Activated CD4-positive, alpha-beta T cell treated with anti-CD3 and anti-CD28 coated beads, Interleukin-2, amount 50 U/mL, for 48 hours (primary cell): Measurements from ENCODE around the gene CAMKK2.
A peak's percentile ranks its signal among the peaks of the same experiment; 100 is the strongest.
"Not testable (repeated sequence)": the region's sequence is repeated elsewhere in the genome, so short reads cannot be mapped to it uniquely, and the experiment has no call there.

Source experiments
- DNase-seq, 2 experiments: peaks; one replicate each; pipeline ENCODE4 v3.0.0-alpha.2; 2020

CAMKK2 gene

GRCh38 chr12:121296618-121297434, at the start of gene CAMKK2:
Gene CAMKK2 (minus strand): TSS chr12:121296709. CDS start chr12:121274526, 22,183 bp downstream.
- DNase-seq: peak; percentile 82 to 85

- no peak for DNase-seq
Measured at GRCh38 chr12:121345151-121345815, 48.8 kb upstream of the CAMKK2 start.

GRCh38 chr12:121344506-121344905, 48.0 kb upstream of the CAMKK2 start:
- DNase-seq: no peak

GRCh38 chr12:121337416-121337815, 40.9 kb upstream of the CAMKK2 start:
- DNase-seq: no peak

- DNase-seq: no peak
Measured at GRCh38 chr12:121334513-121335343, 38.2 kb upstream of the CAMKK2 start.

- no peak for DNase-seq
Measured at GRCh38 chr12:121333747-121334146, 37.2 kb upstream of the CAMKK2 start.

GRCh38 chr12:121331248-121331647, 34.7 kb upstream of the CAMKK2 start:
- no peak for DNase-seq

- no peak for DNase-seq
Measured at GRCh38 chr12:121330692-121331091, 34.2 kb upstream of the CAMKK2 start.

GRCh38 chr12:121330195-121330594, 33.7 kb upstream of the CAMKK2 start:
- no peak for DNase-seq

- no peak for DNase-seq
Measured at GRCh38 chr12:121328620-121329019, 32.1 kb upstream of the CAMKK2 start.

GRCh38 chr12:121326996-121327674, 30.6 kb upstream of the CAMKK2 start:
- DNase-seq: no peak

- DNase-seq: no peak
Measured at GRCh38 chr12:121325922-121326396, 29.4 kb upstream of the CAMKK2 start.

- DNase-seq: no peak
Measured at GRCh38 chr12:121323908-121324307, 27.4 kb upstream of the CAMKK2 start.

GRCh38 chr12:121318121-121318520, 21.6 kb upstream of the CAMKK2 start:
- no peak for DNase-seq

GRCh38 chr12:121314431-121314830, 17.9 kb upstream of the CAMKK2 start:
- DNase-seq: no peak

- DNase-seq: not testable (repeated sequence)
Measured at GRCh38 chr12:121310231-121310630, 13.7 kb upstream of the CAMKK2 start.

- DNase-seq: not testable (repeated sequence)
Measured at GRCh38 chr12:121307397-121307796, 10.9 kb upstream of the CAMKK2 start.

GRCh38 chr12:121304306-121304705, 7.8 kb upstream of the CAMKK2 start:
- DNase-seq: no peak

GRCh38 chr12:121301876-121302275, 5.4 kb upstream of the CAMKK2 start:
- DNase-seq: no peak

- no peak for DNase-seq
Measured at GRCh38 chr12:121300083-121300819, 3.7 kb upstream of the CAMKK2 start.

- no peak for DNase-seq
Measured at GRCh38 chr12:121299662-121300061, 3.2 kb upstream of the CAMKK2 start.

GRCh38 chr12:121298411-121298810, 1.9 kb upstream of the CAMKK2 start:
- not testable (repeated sequence) for DNase-seq
